Measurements from ENCODE around the gene FAM53C.
"Not testable (repeated sequence)": the region's sequence is repeated elsewhere in the genome, so short reads cannot be mapped to it uniquely, and the experiment has no call there.

Gene FAM53C

DNA sequence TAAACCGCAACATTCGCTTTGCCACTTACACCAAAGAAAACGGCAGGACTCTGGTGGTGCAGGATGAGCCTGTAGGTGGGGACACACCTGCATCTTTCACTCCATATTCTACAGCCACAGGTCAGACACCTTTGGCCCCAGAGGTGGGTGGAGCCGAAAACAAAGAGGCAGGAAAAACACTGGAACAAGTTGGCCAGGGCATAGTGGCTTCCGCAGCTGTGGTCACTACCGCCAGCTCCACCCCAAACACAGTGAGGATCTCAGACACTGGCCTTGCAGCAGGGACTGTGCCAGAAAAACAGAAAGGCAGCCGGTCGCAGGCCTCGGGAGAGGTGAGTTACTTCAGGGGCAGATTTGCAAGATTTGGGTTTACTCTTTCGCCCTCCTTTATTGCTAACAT, 48.2 kb downstream of the FAM53C start:
- no peak overlapping the region for H2AK5ac ChIP-seq (ENCODE audit: low read length)
- no peaks in the 10 kb centered on the region for H3K27me3 ChIP-seq (ENCODE audit: insufficient read depth, low read length, poor library complexity)
- no peak overlapping the region for H2BK15ac ChIP-seq (replicated peaks; ENCODE audit: low read depth)
- no peak overlapping the region for H3K56ac ChIP-seq (ENCODE audit: low read length)
- H3K4me2 ChIP-seq (ENCODE audit: low read length): no peak overlapping the region
- no CpG with 5 or more reads among the region's 10 CpGs for WGBS (ENCODE audit: extremely low coverage, insufficient coverage, low lambda C conversion rate)
- H3K9ac ChIP-seq (ENCODE audit: low read length): no peak overlapping the region
- no peaks in the 10 kb centered on the region for H3K79me1 ChIP-seq (ENCODE audit: low read length)
- no peak overlapping the region for H2BK5ac ChIP-seq (ENCODE audit: low read length)
- no peaks in the 10 kb centered on the region for H3K4me1 ChIP-seq (ENCODE audit: control insufficient read depth, low read depth, low read length)
- H3K23ac ChIP-seq (ENCODE audit: low read length): no peak overlapping the region
- no peak overlapping the region for H3K18ac ChIP-seq (ENCODE audit: low read length)
- H3K4ac ChIP-seq (ENCODE audit: low read depth, low read length): no peak overlapping the region
- no peak overlapping the region for H3K4me3 ChIP-seq (ENCODE audit: low read length)
- H3K79me2 ChIP-seq (ENCODE audit: control insufficient read depth, insufficient read depth, low read length): no peaks in the 10 kb centered on the region
- no peak overlapping the region for H2BK120ac ChIP-seq (ENCODE audit: low read depth, low read length)
- H3K27ac ChIP-seq (ENCODE audit: low read depth, low read length): no peak overlapping the region
- no peak overlapping the region for H4K8ac ChIP-seq (ENCODE audit: low read depth, low read length)
- H3K36me3 ChIP-seq (ENCODE audit: control insufficient read depth, insufficient read depth, low read length): peaks cover 9% of the 10 kb centered on the region
- no peak overlapping the region for H4K5ac ChIP-seq (ENCODE audit: low read length)
- DNase-seq: no peak

GRCh38 chr5:138389332-138389731, 51.3 kb downstream of the FAM53C start:
- Histone ChIP-seq H3K18ac (ENCODE audit: low read length) (no peak overlapping the region), H3K9ac (ENCODE audit: low read length) (no peak overlapping the region), H2BK5ac (ENCODE audit: low read length) (no peak overlapping the region), H3K27me3 (ENCODE audit: insufficient read depth, low read length, poor library complexity) (no peaks in the 10 kb centered on the region), H3K4ac (ENCODE audit: low read depth, low read length) (no peak overlapping the region), H3K23ac (ENCODE audit: low read length) (no peak overlapping the region), H2BK15ac (replicated peaks; ENCODE audit: low read depth) (no peak overlapping the region), H3K4me1 (ENCODE audit: control insufficient read depth, low read depth, low read length) (no peaks in the 10 kb centered on the region), H3K27ac (ENCODE audit: low read depth, low read length) (no peak overlapping the region), H3K56ac (ENCODE audit: low read length) (no peak overlapping the region), H3K36me3 (ENCODE audit: control insufficient read depth, insufficient read depth, low read length) (peaks cover 8% of the 10 kb centered on the region), H4K5ac (ENCODE audit: low read length) (no peak overlapping the region), H3K4me3 (ENCODE audit: low read length) (no peak overlapping the region), H4K8ac (ENCODE audit: low read depth, low read length) (no peak overlapping the region), H3K4me2 (ENCODE audit: low read length) (no peak overlapping the region), H3K79me1 (ENCODE audit: low read length) (no peaks in the 10 kb centered on the region), H2AK5ac (ENCODE audit: low read length) (no peak overlapping the region), H3K79me2 (ENCODE audit: control insufficient read depth, insufficient read depth, low read length) (no peaks in the 10 kb centered on the region), H2BK120ac (ENCODE audit: low read depth, low read length) (no peak overlapping the region)
- no peak for DNase-seq
- WGBS (ENCODE audit: extremely low coverage, insufficient coverage, low lambda C conversion rate): no CpG with 5 or more reads among the region's 3 CpGs

- H3K4me2 ChIP-seq (ENCODE audit: low read length); H3K23ac ChIP-seq (ENCODE audit: low read length); H3K79me1 ChIP-seq (ENCODE audit: low read length); H3K9ac ChIP-seq (ENCODE audit: low read length); H3K4me1 ChIP-seq (ENCODE audit: control insufficient read depth, low read depth, low read length); H4K8ac ChIP-seq (ENCODE audit: low read depth, low read length); H2BK5ac ChIP-seq (ENCODE audit: low read length); H3K79me2 ChIP-seq (ENCODE audit: control insufficient read depth, insufficient read depth, low read length); H2AK5ac ChIP-seq (ENCODE audit: low read length); H3K36me3 ChIP-seq (ENCODE audit: control insufficient read depth, insufficient read depth, low read length); H3K27ac ChIP-seq (ENCODE audit: low read depth, low read length); H2BK120ac ChIP-seq (ENCODE audit: low read depth, low read length); H3K27me3 ChIP-seq (ENCODE audit: insufficient read depth, low read length, poor library complexity); H3K4me3 ChIP-seq (ENCODE audit: low read length); H3K4ac ChIP-seq (ENCODE audit: low read depth, low read length); H2BK15ac ChIP-seq (replicated peaks; ENCODE audit: low read depth); H3K56ac ChIP-seq (ENCODE audit: low read length); H4K5ac ChIP-seq (ENCODE audit: low read length); DNase-seq; H3K18ac ChIP-seq (ENCODE audit: low read length): not testable (repeated sequence)
- no CpG with 5 or more reads among the region's 10 CpGs for WGBS (ENCODE audit: extremely low coverage, insufficient coverage, low lambda C conversion rate)
Observed at GRCh38 chr5:138389911-138390310, 51.8 kb downstream of the FAM53C start.

- Histone ChIP-seq H3K79me2 (ENCODE audit: control insufficient read depth, insufficient read depth, low read length) (no peaks in the 10 kb centered on the region), H3K36me3 (ENCODE audit: control insufficient read depth, insufficient read depth, low read length) (peaks cover 6% of the 10 kb centered on the region), H4K5ac (ENCODE audit: low read length) (no peak overlapping the region), H2BK5ac (ENCODE audit: low read length) (no peak overlapping the region), H3K56ac (ENCODE audit: low read length) (no peak overlapping the region), H4K8ac (ENCODE audit: low read depth, low read length) (no peak overlapping the region), H3K4me2 (ENCODE audit: low read length) (no peak overlapping the region), H3K79me1 (ENCODE audit: low read length) (no peaks in the 10 kb centered on the region), H3K23ac (ENCODE audit: low read length) (no peak overlapping the region), H3K27me3 (ENCODE audit: insufficient read depth, low read length, poor library complexity) (no peaks in the 10 kb centered on the region), H3K9ac (ENCODE audit: low read length) (no peak overlapping the region), H2AK5ac (ENCODE audit: low read length) (no peak overlapping the region), H3K27ac (ENCODE audit: low read depth, low read length) (no peak overlapping the region), H3K4me1 (ENCODE audit: control insufficient read depth, low read depth, low read length) (no peaks in the 10 kb centered on the region), H2BK120ac (ENCODE audit: low read depth, low read length) (no peak overlapping the region), H3K4me3 (ENCODE audit: low read length) (no peak overlapping the region), H3K4ac (ENCODE audit: low read depth, low read length) (no peak overlapping the region), H3K18ac (ENCODE audit: low read length) (no peak overlapping the region), H2BK15ac (replicated peaks; ENCODE audit: low read depth) (no peak overlapping the region)
- WGBS (ENCODE audit: extremely low coverage, insufficient coverage, low lambda C conversion rate): no CpG with 5 or more reads among the region's 9 CpGs
- no peak for DNase-seq
Observed at GRCh38 chr5:138391859-138392386, 53.9 kb downstream of the FAM53C start.

Data from mesendoderm (in vitro differentiated cells).